Ishikawa (cell line): Measurements from ENCODE around the gene RADIL.

Source experiments
- CEBPB ChIP-seq: IDR thresholded peaks from 2 replicates; pipeline ENCODE4 v1.6.1; 2012
- EGR1 ChIP-seq: IDR thresholded peaks from 2 replicates; pipeline ENCODE4 v1.6.1; 2012
- EP300 ChIP-seq: IDR thresholded peaks from 2 replicates; pipeline ENCODE4 v1.6.1; 2012; ENCODE audit warnings: borderline replicate concordance
- TAF1 ChIP-seq: IDR thresholded peaks from 2 replicates; pipeline ENCODE4 v1.6.1; 2012; ENCODE audit warnings: low read depth, mild to moderate bottlenecking
- TEAD4 ChIP-seq: IDR thresholded peaks from 2 replicates; pipeline ENCODE4 v1.6.1; 2012
- YY1 ChIP-seq: IDR thresholded peaks from 2 replicates; pipeline ENCODE4 v1.6.1; 2012; ENCODE audit warnings: low read depth

DNA sequence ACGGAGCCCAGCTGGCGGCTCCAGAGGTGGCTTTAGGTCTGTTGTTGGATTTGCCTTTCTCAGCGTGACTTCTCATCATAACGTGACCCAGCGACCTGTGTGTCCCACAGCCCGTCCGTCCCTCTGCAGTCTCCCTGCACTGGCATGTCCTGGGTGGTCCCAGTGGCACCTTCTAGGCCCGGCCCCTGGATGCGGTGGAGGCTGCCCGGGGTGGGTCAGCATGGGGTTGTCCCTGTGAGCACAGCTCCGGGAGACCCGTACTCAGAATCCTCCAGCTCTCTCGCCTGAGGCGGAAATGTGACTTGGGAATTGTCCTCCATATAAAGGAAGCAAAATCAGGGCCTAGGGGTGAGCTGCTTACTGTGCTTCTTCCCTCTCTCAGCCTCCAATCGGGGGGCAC, 133.7 kb downstream of the RADIL start:
- TF ChIP-seq EP300 (no peak), YY1 (no peak), TAF1 (no peak), TEAD4 (no peak), CEBPB (no peak), EGR1 (no peak)
